ENCODE results near the gene ZSWIM5. TPM values are rescaled to one million over a fixed set of nuclear protein-coding genes. Genes with fewer than 3 reads are reported as not detected.
"Not testable (repeated sequence)": the region's sequence is repeated elsewhere in the genome, so short reads cannot be mapped to it uniquely, and the experiment has no call there.

The ZSWIM5 gene
- 0.62 and 0.84 TPM in 2 replicates for total RNA-seq

DNA sequence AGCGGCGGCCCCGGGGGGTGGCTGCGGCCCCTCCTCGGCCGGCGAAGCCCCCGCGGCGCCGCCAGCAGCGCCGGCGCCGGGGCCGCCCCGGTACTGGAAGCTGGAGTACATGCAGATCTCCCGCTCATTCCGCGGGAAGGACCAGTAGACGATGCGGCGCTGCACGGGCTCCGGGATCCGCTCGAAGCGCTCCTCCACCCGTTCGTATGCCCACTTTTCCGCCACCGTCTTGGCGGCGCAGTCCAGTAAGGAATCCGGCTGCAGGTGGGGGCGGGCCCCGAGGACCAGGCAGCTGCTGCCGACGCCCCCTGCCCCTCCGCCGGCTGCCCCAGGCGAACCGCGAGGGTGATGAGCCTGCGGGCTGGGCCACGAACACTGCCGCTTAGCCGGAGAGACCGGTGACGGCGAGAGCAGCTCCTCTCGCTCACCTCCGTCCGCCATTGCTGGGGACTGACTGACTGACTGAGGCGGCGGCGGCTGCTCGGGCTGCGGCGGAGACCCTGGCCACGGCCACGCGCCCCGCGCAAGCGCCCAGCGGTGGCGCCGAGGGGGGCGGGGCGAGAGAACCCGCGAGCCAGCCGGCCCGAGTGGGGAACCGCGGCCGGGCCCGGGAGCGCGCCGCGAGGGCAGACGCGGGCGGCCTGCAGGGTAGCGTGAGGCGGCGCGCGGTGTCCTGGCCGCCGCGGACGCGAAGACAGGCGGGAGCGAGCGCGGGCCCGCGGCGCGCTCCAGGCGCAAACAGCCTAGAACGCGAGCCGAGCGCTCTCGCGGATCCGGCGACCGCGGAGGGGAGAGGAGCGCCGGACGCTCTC is at the start of gene ZSWIM5:
Gene ZSWIM5 (minus strand): TSS at position 696 of the 812 bp plus-strand sequence. CDS start 255 bp downstream, at position 441.
- Histone ChIP-seq H3K36me3 (ENCODE audit: control insufficient read depth, insufficient read depth, low read length) (no peaks in the 10 kb centered on the region), H3K27me3 (ENCODE audit: control insufficient read depth, insufficient read depth, low read length) (peaks cover 12% of the 10 kb centered on the region), H3K4me3 (ENCODE audit: low read depth, low read length) (peak within 1 kb of the TSS; percentile 53)
- DNase-seq (ENCODE audit: low read depth) = no peak
- TF ChIP-seq, protein P1, sequence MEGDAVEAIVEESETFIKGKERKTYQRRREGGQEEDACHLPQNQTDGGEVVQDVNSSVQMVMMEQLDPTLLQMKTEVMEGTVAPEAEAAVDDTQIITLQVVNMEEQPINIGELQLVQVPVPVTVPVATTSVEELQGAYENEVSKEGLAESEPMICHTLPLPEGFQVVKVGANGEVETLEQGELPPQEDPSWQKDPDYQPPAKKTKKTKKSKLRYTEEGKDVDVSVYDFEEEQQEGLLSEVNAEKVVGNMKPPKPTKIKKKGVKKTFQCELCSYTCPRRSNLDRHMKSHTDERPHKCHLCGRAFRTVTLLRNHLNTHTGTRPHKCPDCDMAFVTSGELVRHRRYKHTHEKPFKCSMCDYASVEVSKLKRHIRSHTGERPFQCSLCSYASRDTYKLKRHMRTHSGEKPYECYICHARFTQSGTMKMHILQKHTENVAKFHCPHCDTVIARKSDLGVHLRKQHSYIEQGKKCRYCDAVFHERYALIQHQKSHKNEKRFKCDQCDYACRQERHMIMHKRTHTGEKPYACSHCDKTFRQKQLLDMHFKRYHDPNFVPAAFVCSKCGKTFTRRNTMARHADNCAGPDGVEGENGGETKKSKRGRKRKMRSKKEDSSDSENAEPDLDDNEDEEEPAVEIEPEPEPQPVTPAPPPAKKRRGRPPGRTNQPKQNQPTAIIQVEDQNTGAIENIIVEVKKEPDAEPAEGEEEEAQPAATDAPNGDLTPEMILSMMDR (IDR thresholded peaks at IDR 0.05; ENCODE audit: insufficient read depth, low read length, poor library complexity, severe bottlenecking) = no peak

DNA sequence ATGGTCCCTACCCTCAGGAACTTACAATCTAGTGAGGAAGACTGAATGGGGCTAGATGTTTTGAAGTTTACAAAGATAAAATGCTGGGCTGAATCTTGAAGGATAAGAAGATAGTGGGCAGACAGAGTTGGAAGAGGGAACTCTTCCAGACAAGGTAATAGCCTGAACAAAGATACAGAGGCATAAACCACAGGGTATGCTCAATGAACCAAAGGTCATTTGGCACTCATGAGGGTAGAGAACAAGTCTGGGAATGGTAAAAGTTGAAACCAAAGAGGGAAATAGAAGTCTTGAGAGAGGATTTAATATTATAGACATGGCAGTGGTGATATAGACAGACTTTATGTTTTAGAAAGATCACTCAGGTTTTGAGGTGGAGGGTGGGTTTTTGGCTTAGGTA is 48.1 kb upstream of the ZSWIM5 start:
- H3K27me3 ChIP-seq (ENCODE audit: control insufficient read depth, insufficient read depth, low read length) = no peaks in the 10 kb centered on the region
- TF ChIP-seq, protein P1 (IDR thresholded peaks at IDR 0.05; ENCODE audit: insufficient read depth, low read length, poor library complexity, severe bottlenecking) = no peak
- H3K36me3 ChIP-seq (ENCODE audit: control insufficient read depth, insufficient read depth, low read length) = no peaks in the 10 kb centered on the region
- DNase-seq (ENCODE audit: low read depth) = no peak
- no peak overlapping the region for H3K4me3 ChIP-seq (ENCODE audit: low read depth, low read length)

DNA sequence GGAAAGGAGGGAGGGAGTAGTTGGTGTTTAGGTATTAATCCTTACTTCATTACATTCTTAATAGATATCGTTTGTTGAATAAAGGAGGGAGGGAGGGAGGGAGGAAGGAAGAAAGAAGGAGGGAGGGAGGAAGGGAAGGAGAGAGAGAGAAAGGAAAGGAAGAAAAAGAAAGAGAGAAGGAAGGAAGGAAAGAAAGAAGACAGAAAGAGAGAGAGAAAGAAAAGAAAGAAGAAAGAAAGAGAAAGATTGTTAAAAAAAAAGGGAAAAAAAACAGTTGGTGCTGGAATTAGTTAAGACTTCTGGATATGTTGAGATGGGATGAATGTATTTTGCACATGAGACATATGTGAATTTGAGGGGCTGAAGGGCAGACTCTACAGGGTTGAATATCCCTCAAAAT is 44.1 kb upstream of the ZSWIM5 start:
- no peaks in the 10 kb centered on the region for H3K27me3 ChIP-seq (ENCODE audit: control insufficient read depth, insufficient read depth, low read length)
- no peak overlapping the region for H3K4me3 ChIP-seq (ENCODE audit: low read depth, low read length)
- TF ChIP-seq, protein P1 (IDR thresholded peaks at IDR 0.05; ENCODE audit: insufficient read depth, low read length, poor library complexity, severe bottlenecking) = no peak
- no peaks in the 10 kb centered on the region for H3K36me3 ChIP-seq (ENCODE audit: control insufficient read depth, insufficient read depth, low read length)
- DNase-seq (ENCODE audit: low read depth) = no peak

DNA sequence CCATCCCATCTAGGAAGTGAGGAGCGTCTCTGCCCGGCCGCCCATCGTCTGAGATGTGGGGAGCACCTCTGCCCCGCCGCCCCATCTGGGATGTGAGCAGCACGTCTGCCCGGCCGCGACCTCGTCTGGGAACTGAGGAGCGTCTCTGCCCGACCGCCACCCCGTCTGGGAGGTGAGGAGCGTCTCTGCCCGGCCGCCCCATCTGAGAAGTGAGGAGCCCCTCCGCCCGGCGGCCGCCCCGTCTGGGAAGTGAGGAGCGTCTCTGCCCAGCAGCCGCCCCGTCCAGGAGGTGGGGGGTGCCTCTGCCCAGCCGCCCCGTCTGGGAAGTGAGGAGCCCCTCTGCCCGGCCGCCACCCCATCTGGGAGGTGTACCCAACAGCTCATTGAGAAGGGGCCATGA is 41.6 kb upstream of the ZSWIM5 start:
- H3K27me3 ChIP-seq (ENCODE audit: control insufficient read depth, insufficient read depth, low read length); H3K36me3 ChIP-seq (ENCODE audit: control insufficient read depth, insufficient read depth, low read length); H3K4me3 ChIP-seq (ENCODE audit: low read depth, low read length); DNase-seq (ENCODE audit: low read depth): not testable (repeated sequence)

DNA sequence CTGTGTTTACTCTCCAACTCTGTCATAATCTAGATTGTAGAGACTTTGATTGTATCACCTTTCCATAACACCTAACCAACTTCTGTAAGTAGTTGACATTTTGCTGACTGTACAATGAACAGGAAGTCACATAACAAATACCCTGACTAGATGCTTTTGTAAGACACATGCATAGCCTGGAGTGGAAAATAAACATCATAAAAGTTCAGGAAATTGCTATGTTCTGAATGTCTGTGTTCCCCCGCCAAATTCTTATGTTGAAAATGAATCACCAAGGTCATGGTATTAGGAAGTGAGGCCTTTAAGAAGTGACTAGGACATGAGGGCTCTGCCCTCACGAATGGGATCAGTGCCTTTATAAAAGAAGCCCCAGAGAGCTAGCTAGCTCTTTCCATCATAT is 40.4 kb upstream of the ZSWIM5 start:
- DNase-seq (ENCODE audit: low read depth) = peak; percentile 9
- Histone ChIP-seq H3K27me3 (ENCODE audit: control insufficient read depth, insufficient read depth, low read length) (no peaks in the 10 kb centered on the region), H3K36me3 (ENCODE audit: control insufficient read depth, insufficient read depth, low read length) (no peaks in the 10 kb centered on the region), H3K4me3 (ENCODE audit: low read depth, low read length) (no peak overlapping the region)
- TF ChIP-seq, protein P1 (IDR thresholded peaks at IDR 0.05; ENCODE audit: insufficient read depth, low read length, poor library complexity, severe bottlenecking) = no peak

DNA sequence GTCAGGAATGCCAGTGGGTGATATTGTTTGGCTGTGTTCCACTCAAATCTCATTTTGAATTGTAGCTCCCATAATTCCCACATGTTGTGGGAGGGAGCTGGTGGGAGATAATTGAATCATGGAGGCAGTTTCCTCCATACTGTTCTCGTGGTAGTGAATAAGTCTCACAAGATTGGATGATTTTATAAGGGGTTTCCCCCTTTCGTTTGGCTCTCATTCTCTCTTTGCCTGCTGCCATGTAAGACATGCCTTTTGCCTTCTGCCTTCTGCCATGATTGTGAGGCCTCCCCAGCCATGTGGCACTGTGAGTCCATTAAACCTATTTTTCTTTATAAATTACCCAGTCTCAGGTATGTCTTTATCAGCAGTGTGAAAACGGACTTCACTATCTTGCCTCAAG is 40.0 kb upstream of the ZSWIM5 start:
- H3K4me3 ChIP-seq (ENCODE audit: low read depth, low read length); H3K27me3 ChIP-seq (ENCODE audit: control insufficient read depth, insufficient read depth, low read length); DNase-seq (ENCODE audit: low read depth); H3K36me3 ChIP-seq (ENCODE audit: control insufficient read depth, insufficient read depth, low read length): not testable (repeated sequence)

DNA sequence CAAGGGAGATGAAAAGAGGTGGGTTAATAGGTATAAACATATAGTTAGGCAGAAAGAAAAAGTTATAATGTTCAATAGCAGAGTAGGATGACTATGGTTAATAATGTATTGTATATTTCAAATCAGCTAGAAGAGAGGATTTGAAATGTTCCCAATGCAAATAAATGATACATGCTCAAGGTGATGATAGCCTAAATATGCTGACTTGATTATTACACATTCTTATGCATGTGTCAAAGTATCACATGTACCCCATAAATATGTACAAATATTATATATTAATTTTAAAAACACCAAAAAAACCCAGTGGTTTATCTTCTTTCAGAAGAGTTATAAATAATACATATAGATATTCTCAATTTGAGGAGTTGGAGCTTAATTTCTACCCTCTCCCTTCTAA is 38.3 kb upstream of the ZSWIM5 start:
- H3K4me3 ChIP-seq (ENCODE audit: low read depth, low read length) = no peak overlapping the region
- H3K27me3 ChIP-seq (ENCODE audit: control insufficient read depth, insufficient read depth, low read length) = no peaks in the 10 kb centered on the region
- no peak for DNase-seq (ENCODE audit: low read depth)
- H3K36me3 ChIP-seq (ENCODE audit: control insufficient read depth, insufficient read depth, low read length) = no peaks in the 10 kb centered on the region
- TF ChIP-seq, protein P1 (IDR thresholded peaks at IDR 0.05; ENCODE audit: insufficient read depth, low read length, poor library complexity, severe bottlenecking) = no peak
